ENCODE results near the gene TNFAIP8. TPM values are rescaled to one million over a fixed set of nuclear protein-coding genes. Genes with fewer than 3 reads are reported as not detected.
A peak's percentile ranks its signal among the peaks of the same experiment; 100 is the strongest.
"Not testable (repeated sequence)": the region's sequence is repeated elsewhere in the genome, so short reads cannot be mapped to it uniquely, and the experiment has no call there.

Gene TNFAIP8
- total and polyA plus RNA-seq, 2 donors (not counting 1 experiment from before 2014, with no cell fraction given) = 67.3 to 109 TPM

DNA sequence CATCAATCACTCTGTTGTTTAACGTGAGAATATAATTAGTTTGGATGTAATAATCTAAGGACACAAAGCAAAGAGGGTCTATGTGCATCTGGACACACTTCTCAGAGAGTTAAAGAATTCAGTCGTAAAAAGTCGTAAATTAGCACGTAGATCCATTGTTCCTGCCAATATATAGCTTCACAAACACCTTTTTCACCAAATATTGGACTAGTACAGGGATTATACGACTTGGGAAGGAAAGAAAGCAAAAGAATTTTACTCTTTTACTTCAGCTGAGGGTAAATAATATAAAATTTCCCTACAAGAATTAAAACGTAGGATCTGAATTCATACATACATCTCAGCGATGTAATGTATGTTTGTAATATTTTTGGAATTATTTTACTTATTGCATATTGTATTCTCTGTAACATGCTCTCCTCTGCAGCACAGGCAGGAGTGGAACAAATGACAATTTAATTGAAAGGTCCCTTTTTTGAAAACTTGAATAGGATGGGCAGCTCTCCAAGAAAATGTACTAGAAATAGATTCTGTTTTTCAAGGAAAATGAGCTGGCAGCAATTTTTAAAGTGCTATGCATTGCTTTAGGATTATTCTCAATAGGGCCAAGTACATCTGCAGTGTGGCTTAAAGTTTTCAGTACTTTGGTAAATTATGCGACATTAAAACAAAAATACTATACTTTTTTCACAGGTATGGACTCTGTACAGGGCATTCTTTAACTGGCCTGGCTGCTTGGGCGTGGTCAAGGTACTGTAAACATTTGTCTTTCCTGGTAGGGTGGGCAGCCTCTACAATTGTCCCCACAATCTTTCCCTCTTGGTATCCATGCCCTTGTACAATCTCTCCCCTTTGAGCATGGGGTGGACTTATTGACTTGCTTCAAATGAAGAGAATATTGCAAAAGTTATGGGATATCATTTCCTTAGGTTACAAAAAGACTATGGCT, 56.7 kb downstream of the TNFAIP8 start:
- H3K27ac ChIP-seq (ENCODE audit: low read length in 2 of 2) = peak overlapping the region; percentile 67 to 79
- H3K4me1 Mint-ChIP-seq = peaks cover 78% of the 10 kb centered on the region
- H3K4me1 ChIP-seq (ENCODE audit: control insufficient read depth in 2 of 2, insufficient read depth in 2 of 2, low read length in 2 of 2) = peaks cover 64 to 67% of the 10 kb centered on the region in 2 donors
- peak overlapping the region; percentile 81 for H3K4me2 ChIP-seq (replicated peaks; ENCODE audit: low read depth, low read length, poor library complexity, severe bottlenecking)
- POLR2A ChIA-PET = interaction anchor here (1.2 to 1.4 kb wide), 2 partner anchors 144 to 192 kb away, joined by 3 to 5 read pairs; no protein-coding TSS in a partner anchor
- no peaks in the 10 kb centered on the region for H3K9me3 ChIP-seq (ENCODE audit: control extremely low read depth in 1 of 3, control insufficient read depth in 2 of 3, insufficient read depth in 1 of 3, low read length in 2 of 3)
- H3K36me3 ChIP-seq (replicated peaks in 1 of 2; ENCODE audit: control extremely low read depth in 1 of 2, control insufficient read depth in 1 of 2, extremely low read depth in 1 of 2, insufficient read depth in 2 of 2, low read length in 1 of 2) = no peaks in the 10 kb centered on the region
- peak overlapping the region; percentile 91 for H2AFZ ChIP-seq (ENCODE audit: insufficient read depth, low read depth, low read length, poor library complexity, severe bottlenecking)
- no peaks in the 10 kb centered on the region for H3K27me3 ChIP-seq (replicated peaks in 1 of 4; ENCODE audit: control extremely low read depth in 1 of 4, control insufficient read depth in 3 of 4, insufficient read depth in 4 of 4, low read length in 3 of 4)
- H3K9ac ChIP-seq (ENCODE audit: low read length) = peak overlapping the region; percentile 69
- no peaks in the 10 kb centered on the region for H4K20me1 ChIP-seq (ENCODE audit: control insufficient read depth, insufficient read depth, low read length, poor library complexity, severe bottlenecking)
- no peak for TF ChIP-seq EZH2 (IDR thresholded peaks at IDR 0.05; ENCODE audit: borderline replicate concordance, insufficient read depth, low read depth, low read length, poor library complexity, severe bottlenecking)
- TF ChIP-seq, protein P1, sequence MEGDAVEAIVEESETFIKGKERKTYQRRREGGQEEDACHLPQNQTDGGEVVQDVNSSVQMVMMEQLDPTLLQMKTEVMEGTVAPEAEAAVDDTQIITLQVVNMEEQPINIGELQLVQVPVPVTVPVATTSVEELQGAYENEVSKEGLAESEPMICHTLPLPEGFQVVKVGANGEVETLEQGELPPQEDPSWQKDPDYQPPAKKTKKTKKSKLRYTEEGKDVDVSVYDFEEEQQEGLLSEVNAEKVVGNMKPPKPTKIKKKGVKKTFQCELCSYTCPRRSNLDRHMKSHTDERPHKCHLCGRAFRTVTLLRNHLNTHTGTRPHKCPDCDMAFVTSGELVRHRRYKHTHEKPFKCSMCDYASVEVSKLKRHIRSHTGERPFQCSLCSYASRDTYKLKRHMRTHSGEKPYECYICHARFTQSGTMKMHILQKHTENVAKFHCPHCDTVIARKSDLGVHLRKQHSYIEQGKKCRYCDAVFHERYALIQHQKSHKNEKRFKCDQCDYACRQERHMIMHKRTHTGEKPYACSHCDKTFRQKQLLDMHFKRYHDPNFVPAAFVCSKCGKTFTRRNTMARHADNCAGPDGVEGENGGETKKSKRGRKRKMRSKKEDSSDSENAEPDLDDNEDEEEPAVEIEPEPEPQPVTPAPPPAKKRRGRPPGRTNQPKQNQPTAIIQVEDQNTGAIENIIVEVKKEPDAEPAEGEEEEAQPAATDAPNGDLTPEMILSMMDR (IDR thresholded peaks at IDR 0.05) = peak; percentile 14
- ATAC-seq (ENCODE audit: low read depth) (no peak), DNase-seq (no peak)
- intact Hi-C loops (cut with micrococcal nuclease) = loop anchor here (1.0 to 5.0 kb wide), 9 partner anchors 40 to 424 kb away; partner anchors contain the start of genes DTWD2 and HSD17B4
- peak overlapping the region; percentile 91 for H3K4me3 Mint-ChIP-seq
- H3K4me3 ChIP-seq (ENCODE audit: control extremely low read depth in 1 of 5, extremely low read depth in 1 of 5, insufficient read depth in 1 of 5, low read depth in 2 of 5, low read length in 4 of 5) = peak overlapping the region in 4 of 5 experiments; percentile 50 to 71 (median 64)
- peaks cover 40% of the 10 kb centered on the region for H3K79me2 ChIP-seq (ENCODE audit: control insufficient read depth, insufficient read depth, low read length)
- CTCF ChIA-PET = interaction anchor here (0.7 to 11.0 kb wide), 67 partner anchors 9 to 429 kb away, joined by 3 to 195 read pairs (median 5); partner anchors contain the start of genes DTWD2 and TNFAIP8
- no peaks in the 10 kb centered on the region for H3K9me3 Mint-ChIP-seq (ENCODE audit: insufficient read depth)
- no peaks in the 10 kb centered on the region for H3K27me3 Mint-ChIP-seq
- peak overlapping the region; percentile 88 for H3K27ac Mint-ChIP-seq
- WGBS (ENCODE audit: insufficient coverage) = no CpG with 5 or more reads among the region's 9 CpGs

DNA sequence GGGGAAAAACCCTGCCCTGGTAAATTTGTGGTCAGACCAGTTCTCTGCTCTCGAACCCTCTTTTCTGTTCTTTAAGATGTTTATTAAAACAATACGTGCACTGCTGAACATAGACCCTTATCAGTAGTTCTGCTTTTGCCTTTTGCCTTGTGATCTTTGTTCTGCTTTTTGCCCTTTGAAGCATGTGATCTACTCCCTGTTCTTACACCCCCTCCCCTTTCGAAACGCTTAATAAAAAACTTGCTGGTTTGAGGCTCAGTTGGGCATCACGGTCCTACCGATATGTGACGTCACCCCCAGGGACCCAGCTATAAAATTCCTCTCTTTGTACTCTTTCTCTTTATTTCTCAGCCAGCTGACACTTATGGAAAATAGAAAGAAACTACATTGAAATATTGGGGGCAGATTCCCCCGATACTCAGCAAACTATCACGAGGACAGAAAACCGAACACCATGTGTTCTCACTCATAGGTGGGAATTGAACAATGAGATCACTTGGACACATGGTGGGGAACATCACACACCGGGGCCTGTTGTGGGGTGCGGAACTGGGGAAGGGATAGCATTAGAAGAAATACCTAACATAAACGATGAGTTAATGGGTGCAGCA, 58.4 kb downstream of the TNFAIP8 start:
- 60% methylated on average over 6 of the region's 13 CpGs for WGBS (ENCODE audit: insufficient coverage)
- H3K27me3 ChIP-seq (replicated peaks in 1 of 4; ENCODE audit: control extremely low read depth in 1 of 4, control insufficient read depth in 3 of 4, insufficient read depth in 4 of 4, low read length in 3 of 4); H3K4me2 ChIP-seq (replicated peaks; ENCODE audit: low read depth, low read length, poor library complexity, severe bottlenecking); H4K20me1 ChIP-seq (ENCODE audit: control insufficient read depth, insufficient read depth, low read length, poor library complexity, severe bottlenecking); H3K27me3 Mint-ChIP-seq; H3K4me3 ChIP-seq (ENCODE audit: control extremely low read depth in 1 of 5, extremely low read depth in 1 of 5, insufficient read depth in 1 of 5, low read depth in 2 of 5, low read length in 4 of 5); H2AFZ ChIP-seq (ENCODE audit: insufficient read depth, low read depth, low read length, poor library complexity, severe bottlenecking); H3K36me3 ChIP-seq (replicated peaks in 1 of 2; ENCODE audit: control extremely low read depth in 1 of 2, control insufficient read depth in 1 of 2, extremely low read depth in 1 of 2, insufficient read depth in 2 of 2, low read length in 1 of 2); H3K9ac ChIP-seq (ENCODE audit: low read length); H3K9me3 Mint-ChIP-seq (ENCODE audit: insufficient read depth); H3K9me3 ChIP-seq (ENCODE audit: control extremely low read depth in 1 of 3, control insufficient read depth in 2 of 3, insufficient read depth in 1 of 3, low read length in 2 of 3): not testable (repeated sequence)
- intact Hi-C loops (cut with micrococcal nuclease) = loop anchor here (5.0 kb wide), 2 partner anchors 38 to 192 kb away; partner anchors contain the start of gene HSD17B4
- Histone ChIP-seq H3K79me2 (ENCODE audit: control insufficient read depth, insufficient read depth, low read length) (peaks cover 27% of the 10 kb centered on the region), H3K27ac (ENCODE audit: low read length in 2 of 2) (peak overlapping the region; percentile 79 to 85), H3K4me1 (ENCODE audit: control insufficient read depth in 2 of 2, insufficient read depth in 2 of 2, low read length in 2 of 2) (peaks cover 77 to 81% of the 10 kb centered on the region in 2 donors)
- Mint-ChIP-seq H3K4me3 (peak overlapping the region; percentile 62), H3K27ac (peak overlapping the region; percentile 86), H3K4me1 (peaks cover 86% of the 10 kb centered on the region)
- CTCF ChIA-PET = interaction anchor here (1.5 to 11.0 kb wide), 9 partner anchors 9 to 425 kb away, joined by 5 to 195 read pairs (median 49); partner anchors contain the start of gene DTWD2
- ATAC-seq (ENCODE audit: low read depth) (peak; percentile 73), DNase-seq (peak; percentile 86)
- POLR2A ChIA-PET = interaction anchor here (0.7 kb wide), 1 partner anchor 13 kb away, joined by 4 read pairs; no protein-coding TSS in a partner anchor
